Measurements from ENCODE around the gene USP22.

USP22 gene

DNA sequence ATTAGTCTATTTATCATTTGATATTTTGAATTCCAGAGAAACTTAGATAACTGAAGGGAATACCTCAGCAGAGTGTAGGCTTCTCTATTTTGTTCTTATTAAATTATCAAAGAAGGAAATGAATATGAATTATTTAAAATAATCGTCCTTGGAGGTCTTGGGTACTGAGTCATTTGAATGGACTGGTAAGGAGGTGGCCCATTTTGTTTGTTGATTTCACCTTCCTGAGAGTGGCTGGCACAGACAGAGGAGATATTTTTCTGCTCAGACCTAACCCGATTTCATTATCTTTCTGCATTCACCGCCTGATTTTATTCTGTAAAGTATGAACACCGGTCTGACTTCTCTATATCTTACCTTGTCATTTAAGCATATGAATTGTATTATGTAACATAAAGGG is 88.0 kb downstream of the USP22 start:
- no peaks in the 10 kb centered on the region for H4K20me1 ChIP-seq (ENCODE audit: low read depth, low read length)
- no peak overlapping the region for H3K4me2 ChIP-seq (ENCODE audit: low read depth, low read length, poor library complexity, severe bottlenecking)
- no peaks in the 10 kb centered on the region for H3K79me2 ChIP-seq (ENCODE audit: insufficient read depth, low read length)
- H3K4me3 ChIP-seq (ENCODE audit: insufficient read depth, low read length, poor library complexity, severe bottlenecking), result no peak overlapping the region
- no peaks in the 10 kb centered on the region for H3K27me3 ChIP-seq (ENCODE audit: low read length)
- H3F3A ChIP-seq (ENCODE audit: insufficient read depth), result no peaks in the 10 kb centered on the region
- H3K27ac ChIP-seq (ENCODE audit: low read depth, low read length), result no peak overlapping the region
- TF ChIP-seq, protein P1, sequence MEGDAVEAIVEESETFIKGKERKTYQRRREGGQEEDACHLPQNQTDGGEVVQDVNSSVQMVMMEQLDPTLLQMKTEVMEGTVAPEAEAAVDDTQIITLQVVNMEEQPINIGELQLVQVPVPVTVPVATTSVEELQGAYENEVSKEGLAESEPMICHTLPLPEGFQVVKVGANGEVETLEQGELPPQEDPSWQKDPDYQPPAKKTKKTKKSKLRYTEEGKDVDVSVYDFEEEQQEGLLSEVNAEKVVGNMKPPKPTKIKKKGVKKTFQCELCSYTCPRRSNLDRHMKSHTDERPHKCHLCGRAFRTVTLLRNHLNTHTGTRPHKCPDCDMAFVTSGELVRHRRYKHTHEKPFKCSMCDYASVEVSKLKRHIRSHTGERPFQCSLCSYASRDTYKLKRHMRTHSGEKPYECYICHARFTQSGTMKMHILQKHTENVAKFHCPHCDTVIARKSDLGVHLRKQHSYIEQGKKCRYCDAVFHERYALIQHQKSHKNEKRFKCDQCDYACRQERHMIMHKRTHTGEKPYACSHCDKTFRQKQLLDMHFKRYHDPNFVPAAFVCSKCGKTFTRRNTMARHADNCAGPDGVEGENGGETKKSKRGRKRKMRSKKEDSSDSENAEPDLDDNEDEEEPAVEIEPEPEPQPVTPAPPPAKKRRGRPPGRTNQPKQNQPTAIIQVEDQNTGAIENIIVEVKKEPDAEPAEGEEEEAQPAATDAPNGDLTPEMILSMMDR (IDR thresholded peaks at IDR 0.05; ENCODE audit: insufficient read depth, low read length, poor library complexity, severe bottlenecking), result no peak
- TF ChIP-seq EZH2phosphoT487 (conservative IDR thresholded peaks at IDR 0.05; ENCODE audit: low read length), result no peak
- H3K9me2 ChIP-seq (replicated peaks; ENCODE audit: insufficient read depth, low read length), result no peaks in the 10 kb centered on the region
- H2AFZ ChIP-seq (ENCODE audit: low read depth, low read length, severe bottlenecking), result no peak overlapping the region
- no peak overlapping the region for H3K9ac ChIP-seq (ENCODE audit: low read length)
- no peaks in the 10 kb centered on the region for H3K36me3 ChIP-seq (ENCODE audit: low read length)
- H3K9me3 ChIP-seq (ENCODE audit: insufficient read depth, low read length), result no peaks in the 10 kb centered on the region

DNA sequence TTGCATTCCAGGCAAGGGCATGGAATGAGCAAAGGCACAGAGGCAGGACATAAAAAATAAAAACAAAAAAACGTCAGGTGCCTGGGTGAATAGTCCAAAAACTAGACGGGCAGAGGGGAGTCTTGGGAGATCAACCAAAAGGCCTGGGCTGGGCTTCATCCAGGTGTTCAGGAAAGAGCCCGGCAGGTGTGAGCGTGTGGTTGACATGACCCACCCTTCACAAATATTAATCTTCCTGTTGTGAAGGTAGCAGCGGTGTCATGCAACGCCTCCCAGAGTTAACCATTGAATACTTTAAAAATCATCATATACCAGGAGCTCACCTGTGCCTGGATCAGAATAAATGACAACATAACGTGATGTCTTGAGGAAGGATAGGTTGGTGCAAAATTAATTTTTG is 90.6 kb downstream of the USP22 start:
- TF ChIP-seq EZH2phosphoT487 (conservative IDR thresholded peaks at IDR 0.05; ENCODE audit: low read length), result no peak
- TF ChIP-seq, protein P1 (IDR thresholded peaks at IDR 0.05; ENCODE audit: insufficient read depth, low read length, poor library complexity, severe bottlenecking), result no peak

More for the DNA sequence above, 90.6 kb downstream of the USP22 start:
- Histone ChIP-seq H3K36me3 (ENCODE audit: low read length) (no peaks in the 10 kb centered on the region), H2AFZ (ENCODE audit: low read depth, low read length, severe bottlenecking) (no peak overlapping the region), H3K9ac (ENCODE audit: low read length) (no peak overlapping the region), H3F3A (ENCODE audit: insufficient read depth) (no peaks in the 10 kb centered on the region), H3K4me3 (ENCODE audit: insufficient read depth, low read length, poor library complexity, severe bottlenecking) (no peak overlapping the region), H3K27me3 (ENCODE audit: low read length) (no peaks in the 10 kb centered on the region), H3K79me2 (ENCODE audit: insufficient read depth, low read length) (no peaks in the 10 kb centered on the region), H3K27ac (ENCODE audit: low read depth, low read length) (no peak overlapping the region), H3K9me2 (replicated peaks; ENCODE audit: insufficient read depth, low read length) (no peaks in the 10 kb centered on the region), H3K9me3 (ENCODE audit: insufficient read depth, low read length) (no peaks in the 10 kb centered on the region), H3K4me2 (ENCODE audit: low read depth, low read length, poor library complexity, severe bottlenecking) (no peak overlapping the region), H4K20me1 (ENCODE audit: low read depth, low read length) (no peaks in the 10 kb centered on the region)

All from SU-DHL-6 (cell line).